WI38 (cell line): Measurements from ENCODE around the gene TELO2.

Experiments used
- H3K4me3 ChIP-seq: 2 replicates; pipeline ENCODE4 v1.5.1; 2011; ENCODE audit warnings: low read depth, mild to moderate bottlenecking, control low read depth, low read length
- CTCF ChIP-seq: IDR thresholded peaks from 2 replicates; pipeline ENCODE4 v1.5.1; 2012; ENCODE audit warnings: low read depth, mild to moderate bottlenecking, control low read depth, low read length

The TELO2 gene

GRCh38 chr16:1453316-1453715 lies 39.8 kb upstream of the TELO2 start:
- no peak overlapping the region for H3K4me3 ChIP-seq
- no peak for TF ChIP-seq CTCF

GRCh38 chr16:1454561-1454960 lies 38.6 kb upstream of the TELO2 start:
- TF ChIP-seq CTCF, result no peak
- H3K4me3 ChIP-seq, result no peak overlapping the region

- no peak overlapping the region for H3K4me3 ChIP-seq
- no peak for TF ChIP-seq CTCF
Observed at GRCh38 chr16:1455190-1456171, 37.7 kb upstream of the TELO2 start.

GRCh38 chr16:1456951-1457350 lies 36.2 kb upstream of the TELO2 start:
- no peak for TF ChIP-seq CTCF
- H3K4me3 ChIP-seq, result no peak overlapping the region

- no peak overlapping the region for H3K4me3 ChIP-seq
- TF ChIP-seq CTCF, result no peak
Observed at GRCh38 chr16:1457489-1458245, 35.5 kb upstream of the TELO2 start.

GRCh38 chr16:1458336-1458976 lies 34.7 kb upstream of the TELO2 start:
- no peak for TF ChIP-seq CTCF
- no peak overlapping the region for H3K4me3 ChIP-seq
